Measurements from ENCODE around the gene GCGR.

GRCh38 chr17:81843713-81844326 is 39.9 kb downstream of the GCGR start:
- TF ChIP-seq, protein P1, sequence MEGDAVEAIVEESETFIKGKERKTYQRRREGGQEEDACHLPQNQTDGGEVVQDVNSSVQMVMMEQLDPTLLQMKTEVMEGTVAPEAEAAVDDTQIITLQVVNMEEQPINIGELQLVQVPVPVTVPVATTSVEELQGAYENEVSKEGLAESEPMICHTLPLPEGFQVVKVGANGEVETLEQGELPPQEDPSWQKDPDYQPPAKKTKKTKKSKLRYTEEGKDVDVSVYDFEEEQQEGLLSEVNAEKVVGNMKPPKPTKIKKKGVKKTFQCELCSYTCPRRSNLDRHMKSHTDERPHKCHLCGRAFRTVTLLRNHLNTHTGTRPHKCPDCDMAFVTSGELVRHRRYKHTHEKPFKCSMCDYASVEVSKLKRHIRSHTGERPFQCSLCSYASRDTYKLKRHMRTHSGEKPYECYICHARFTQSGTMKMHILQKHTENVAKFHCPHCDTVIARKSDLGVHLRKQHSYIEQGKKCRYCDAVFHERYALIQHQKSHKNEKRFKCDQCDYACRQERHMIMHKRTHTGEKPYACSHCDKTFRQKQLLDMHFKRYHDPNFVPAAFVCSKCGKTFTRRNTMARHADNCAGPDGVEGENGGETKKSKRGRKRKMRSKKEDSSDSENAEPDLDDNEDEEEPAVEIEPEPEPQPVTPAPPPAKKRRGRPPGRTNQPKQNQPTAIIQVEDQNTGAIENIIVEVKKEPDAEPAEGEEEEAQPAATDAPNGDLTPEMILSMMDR (IDR thresholded peaks at IDR 0.05; ENCODE audit: poor library complexity, severe bottlenecking): no peak
- TF ChIP-seq SMC3 (conservative IDR thresholded peaks at IDR 0.05; ENCODE audit: poor library complexity) (no peak), EZH2 (IDR thresholded peaks at IDR 0.05; ENCODE audit: borderline replicate concordance, insufficient read depth, low read length, poor library complexity, severe bottlenecking) (no peak)
